ENCODE data around the gene STX18. TPM values are rescaled to one million over a fixed set of nuclear protein-coding genes. Genes with fewer than 3 reads are reported as not detected.

Gene STX18
- total RNA-seq, 4 donors from 2014 or later: 23.8 to 42.1 (median 27.2) TPM

DNA sequence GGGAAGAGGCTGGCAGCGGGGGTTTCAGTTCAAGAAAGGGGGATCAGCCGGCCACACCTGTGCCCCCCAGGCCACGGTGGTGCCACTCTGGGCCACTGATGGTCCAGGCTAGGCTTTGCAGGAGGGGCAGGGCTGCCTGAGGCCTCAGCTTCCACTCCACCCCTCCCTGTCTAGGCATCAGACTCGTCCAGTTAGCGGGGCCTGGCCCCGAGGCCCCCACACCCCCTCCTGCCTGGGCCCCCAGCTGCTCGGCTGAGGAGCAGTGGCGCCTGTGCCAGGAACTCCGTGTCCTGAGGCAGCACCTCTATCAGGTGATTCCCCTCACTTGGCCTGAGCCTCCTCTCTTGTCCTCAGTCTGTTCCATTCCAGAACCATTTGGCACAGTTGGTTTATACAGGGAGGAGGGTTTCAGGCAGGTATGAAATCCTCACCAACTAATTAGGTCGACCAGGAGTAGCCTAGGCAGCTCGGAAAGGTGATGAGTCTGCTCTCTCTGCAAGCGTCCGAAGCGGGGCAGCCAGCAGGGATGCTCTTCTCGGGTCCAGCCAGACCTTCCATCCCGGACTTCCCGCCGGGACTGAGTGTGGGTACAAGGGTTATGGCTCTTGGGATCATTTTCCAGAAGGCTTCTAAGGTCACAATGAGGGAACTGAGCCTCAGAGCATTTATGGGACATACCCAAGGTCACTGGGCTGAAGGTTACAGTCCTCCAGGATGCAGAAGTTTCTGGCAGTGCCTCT is 152.8 kb downstream of the STX18 start:
- Histone ChIP-seq H3K4me3 (replicated peaks in 1 of 3) (no peak overlapping the region), H3K27ac (no peak overlapping the region), H3K36me3 (no peaks in the 10 kb centered on the region), H3K9me3 (no peaks in the 10 kb centered on the region), H3K27me3 (peaks cover 9% of the 10 kb centered on the region), H3K4me1 (peaks cover 7 to 18% of the 10 kb centered on the region in 2 donors)
- no peak for TF ChIP-seq POLR2A (IDR thresholded peaks at IDR 0.05)
- TF ChIP-seq, protein P1, sequence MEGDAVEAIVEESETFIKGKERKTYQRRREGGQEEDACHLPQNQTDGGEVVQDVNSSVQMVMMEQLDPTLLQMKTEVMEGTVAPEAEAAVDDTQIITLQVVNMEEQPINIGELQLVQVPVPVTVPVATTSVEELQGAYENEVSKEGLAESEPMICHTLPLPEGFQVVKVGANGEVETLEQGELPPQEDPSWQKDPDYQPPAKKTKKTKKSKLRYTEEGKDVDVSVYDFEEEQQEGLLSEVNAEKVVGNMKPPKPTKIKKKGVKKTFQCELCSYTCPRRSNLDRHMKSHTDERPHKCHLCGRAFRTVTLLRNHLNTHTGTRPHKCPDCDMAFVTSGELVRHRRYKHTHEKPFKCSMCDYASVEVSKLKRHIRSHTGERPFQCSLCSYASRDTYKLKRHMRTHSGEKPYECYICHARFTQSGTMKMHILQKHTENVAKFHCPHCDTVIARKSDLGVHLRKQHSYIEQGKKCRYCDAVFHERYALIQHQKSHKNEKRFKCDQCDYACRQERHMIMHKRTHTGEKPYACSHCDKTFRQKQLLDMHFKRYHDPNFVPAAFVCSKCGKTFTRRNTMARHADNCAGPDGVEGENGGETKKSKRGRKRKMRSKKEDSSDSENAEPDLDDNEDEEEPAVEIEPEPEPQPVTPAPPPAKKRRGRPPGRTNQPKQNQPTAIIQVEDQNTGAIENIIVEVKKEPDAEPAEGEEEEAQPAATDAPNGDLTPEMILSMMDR (IDR thresholded peaks at IDR 0.05): no peak
- no peak for DNase-seq
- WGBS, 2 donors: 70 to 74% methylated on average over 10 to 14 of the region's 18 CpGs
- intact Hi-C loops (cut with DNase I): no loop called here

DNA sequence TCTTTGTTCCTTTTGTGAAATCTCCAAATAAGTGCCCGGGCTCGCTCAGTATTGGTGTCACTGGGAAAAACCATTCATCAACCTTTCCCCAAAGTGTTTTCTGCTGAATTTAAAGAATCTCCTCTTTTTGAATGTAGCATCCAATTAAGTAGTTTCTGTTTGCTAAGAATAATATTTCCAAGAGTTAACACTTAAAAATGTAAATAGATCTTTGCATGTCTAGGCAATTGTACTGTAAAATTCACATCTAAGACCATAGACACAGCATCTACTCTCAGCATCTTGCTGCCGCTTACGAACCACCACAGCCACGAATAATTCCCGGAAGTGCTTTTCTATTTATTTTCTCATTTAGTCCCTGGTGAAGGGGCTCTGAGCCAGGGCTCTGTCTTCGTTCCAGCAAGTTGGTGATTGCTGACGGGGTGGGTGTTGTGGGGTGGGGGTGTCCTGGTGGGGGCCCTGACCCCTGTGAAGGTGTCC is 153.5 kb downstream of the STX18 start:
- WGBS, 2 donors: 35 to 59% methylated on average over 8 of the region's 8 CpGs
- Histone ChIP-seq H3K4me1 (peaks cover 7 to 18% of the 10 kb centered on the region in 2 donors), H3K27ac (no peak overlapping the region), H3K36me3 (no peaks in the 10 kb centered on the region), H3K27me3 (peaks cover 9% of the 10 kb centered on the region), H3K4me3 (replicated peaks in 1 of 3) (no peak overlapping the region), H3K9me3 (no peaks in the 10 kb centered on the region)
- TF ChIP-seq, protein P1 (IDR thresholded peaks at IDR 0.05): no peak
- no peak for TF ChIP-seq POLR2A (IDR thresholded peaks at IDR 0.05)
- DNase-seq: no peak
- intact Hi-C loops (cut with DNase I): no loop called here

DNA sequence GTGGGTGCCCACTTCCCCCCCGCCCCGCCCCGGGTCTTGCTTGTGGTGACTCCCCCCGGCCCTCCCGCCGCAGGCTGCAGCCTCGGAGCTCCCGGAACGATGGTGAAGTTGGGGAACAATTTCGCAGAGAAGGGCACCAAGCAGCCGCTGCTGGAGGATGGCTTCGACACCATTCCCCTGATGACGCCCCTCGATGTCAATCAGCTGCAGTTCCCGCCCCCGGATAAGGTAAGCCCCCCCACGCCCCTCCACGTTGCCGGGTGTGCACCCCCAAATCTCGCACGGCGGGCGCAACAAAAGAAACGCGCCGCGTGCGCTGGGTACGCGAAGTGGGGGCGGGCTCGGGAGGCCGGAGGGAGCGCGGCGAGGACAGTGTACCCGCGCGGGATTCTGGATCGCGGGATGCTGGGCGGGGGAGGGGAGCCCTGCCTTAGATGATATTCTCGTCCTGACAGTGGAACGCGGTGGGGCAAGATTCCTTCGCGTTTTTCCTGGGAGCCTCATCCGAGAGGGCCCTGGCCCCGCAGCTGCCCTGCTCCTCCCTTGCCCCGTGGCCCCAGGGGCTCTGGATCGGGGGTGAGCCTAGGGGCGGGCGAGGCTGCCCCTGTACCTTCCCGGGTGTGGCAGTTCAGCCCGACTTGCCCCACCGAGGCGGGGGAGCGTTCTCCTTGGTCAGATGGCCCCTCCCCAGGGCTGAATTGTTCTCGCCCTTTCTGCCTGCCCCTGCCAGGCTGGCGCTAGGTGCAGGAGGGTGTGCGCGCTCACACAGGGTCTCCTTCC is 154.1 kb downstream of the STX18 start:
- Histone ChIP-seq H3K9me3 (no peaks in the 10 kb centered on the region), H3K27ac (no peak overlapping the region), H3K27me3 (peaks cover 9% of the 10 kb centered on the region), H3K4me1 (peaks cover 7 to 18% of the 10 kb centered on the region in 2 donors), H3K36me3 (no peaks in the 10 kb centered on the region), H3K4me3 (replicated peaks in 1 of 3) (no peak overlapping the region)
- TF ChIP-seq POLR2A (IDR thresholded peaks at IDR 0.05): no peak
- TF ChIP-seq, protein P1 (IDR thresholded peaks at IDR 0.05): no peak
- WGBS, 2 donors: 2 to 8% methylated on average over 13 to 19 of the region's 62 CpGs
- no peak for DNase-seq
- intact Hi-C loops (cut with DNase I): no loop called here

DNA sequence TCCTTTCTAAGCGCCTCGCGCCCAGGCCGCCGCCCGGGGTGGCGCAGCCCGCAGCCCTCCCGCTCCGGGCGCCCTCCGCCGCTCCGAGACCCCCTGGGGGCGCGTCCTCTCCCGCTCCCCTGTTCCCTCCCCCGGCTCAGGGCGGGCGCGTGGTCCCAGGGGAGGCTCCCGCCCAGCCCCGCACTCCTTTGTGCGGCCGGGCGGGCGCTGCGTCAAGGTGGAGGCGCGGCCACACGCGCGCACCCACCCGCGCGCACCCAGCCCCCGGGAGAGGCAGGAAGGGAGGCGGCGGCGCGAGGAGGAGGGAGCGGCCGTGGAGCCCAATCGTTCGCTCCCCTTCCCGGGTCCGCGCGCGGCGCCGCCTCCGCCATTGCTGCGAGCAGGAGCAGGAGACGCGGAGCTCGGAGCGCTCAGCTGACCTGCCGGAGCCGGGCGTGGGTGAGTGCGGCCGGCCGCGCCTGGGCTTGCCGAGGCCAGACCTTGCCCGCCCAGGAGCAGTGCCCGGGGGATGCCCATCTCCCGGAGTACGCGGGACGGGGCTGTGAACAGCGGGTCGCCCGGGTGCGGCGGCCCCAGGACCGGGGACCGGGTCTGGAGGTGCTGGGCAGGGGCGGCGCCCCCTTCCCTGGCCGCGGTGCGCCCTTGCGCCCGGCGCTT is 155.0 kb downstream of the STX18 start, which contains the start of gene NSG1:
Gene NSG1, plus strand, starts transcription at position 367 of the 657 bp plus-strand sequence. CDS start 528 bp downstream, outside the sequence.
- peak; percentile 15 to 24 for DNase-seq
- Histone ChIP-seq H3K36me3 (no peaks in the 10 kb centered on the region), H3K27ac (no peak within 1 kb of the TSS), H3K9me3 (no peaks in the 10 kb centered on the region), H3K27me3 (peaks cover 9% of the 10 kb centered on the region), H3K4me3 (replicated peaks in 1 of 3) (peak within 1 kb of the TSS in 1 of 3 donors; percentile 9), H3K4me1 (peaks cover 7 to 18% of the 10 kb centered on the region in 2 donors)
- intact Hi-C loops (cut with DNase I): no loop called here
- 0 to 1% methylated on average over 1 to 42 of the region's 87 CpGs for WGBS, 2 donors
- no peak for TF ChIP-seq POLR2A (IDR thresholded peaks at IDR 0.05)
- TF ChIP-seq, protein P1 (IDR thresholded peaks at IDR 0.05): no peak

Data from thyroid gland (tissue), 4 donors.